ENCODE results near the gene SYF2. TPM values are rescaled to one million over a fixed set of nuclear protein-coding genes. Genes with fewer than 3 reads are reported as not detected.

The SYF2 gene
- total and polyA plus RNA-seq, 2 of the 13 experiments (the other 11 are each of a cell fraction or from before 2014, with no cell fraction given), result 17.8 to 34.1 TPM

DNA sequence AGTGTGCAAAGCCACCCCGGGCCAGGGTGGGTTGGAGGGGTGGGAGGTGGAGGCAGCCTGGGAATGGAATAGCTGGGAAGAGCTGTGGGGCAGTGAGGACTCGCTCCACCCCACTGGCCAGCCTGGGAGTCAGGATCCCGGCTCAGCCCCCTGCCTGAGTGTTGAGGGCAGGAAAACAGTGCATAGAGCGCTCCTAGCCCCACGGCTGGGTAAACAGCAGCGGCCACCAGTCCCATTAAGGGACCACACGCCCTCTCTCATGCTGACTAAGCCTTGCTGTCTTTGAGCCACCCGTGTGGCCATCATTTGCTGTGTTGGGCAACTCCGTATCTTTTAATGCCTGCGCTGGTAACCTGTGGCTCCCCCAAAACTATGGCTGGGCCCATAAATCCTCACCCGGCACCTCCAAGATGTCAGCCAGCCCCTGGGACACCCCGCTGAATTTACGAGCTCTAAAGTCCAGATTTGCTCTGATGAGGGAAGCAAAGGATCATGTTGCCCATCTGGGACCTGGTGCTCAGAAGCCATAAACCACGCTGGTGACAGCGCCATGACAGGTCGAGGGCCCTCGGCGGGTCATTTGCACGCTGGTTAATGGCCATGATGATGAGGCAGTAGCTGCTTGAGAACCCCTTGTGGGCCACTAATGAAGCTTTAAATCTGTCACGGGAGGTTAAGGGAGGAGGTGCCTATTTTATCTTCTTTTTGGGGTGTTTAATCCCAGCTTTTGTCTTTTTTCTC lies 34.9 kb downstream of the SYF2 start (continued):
- TF ChIP-seq, protein P1, sequence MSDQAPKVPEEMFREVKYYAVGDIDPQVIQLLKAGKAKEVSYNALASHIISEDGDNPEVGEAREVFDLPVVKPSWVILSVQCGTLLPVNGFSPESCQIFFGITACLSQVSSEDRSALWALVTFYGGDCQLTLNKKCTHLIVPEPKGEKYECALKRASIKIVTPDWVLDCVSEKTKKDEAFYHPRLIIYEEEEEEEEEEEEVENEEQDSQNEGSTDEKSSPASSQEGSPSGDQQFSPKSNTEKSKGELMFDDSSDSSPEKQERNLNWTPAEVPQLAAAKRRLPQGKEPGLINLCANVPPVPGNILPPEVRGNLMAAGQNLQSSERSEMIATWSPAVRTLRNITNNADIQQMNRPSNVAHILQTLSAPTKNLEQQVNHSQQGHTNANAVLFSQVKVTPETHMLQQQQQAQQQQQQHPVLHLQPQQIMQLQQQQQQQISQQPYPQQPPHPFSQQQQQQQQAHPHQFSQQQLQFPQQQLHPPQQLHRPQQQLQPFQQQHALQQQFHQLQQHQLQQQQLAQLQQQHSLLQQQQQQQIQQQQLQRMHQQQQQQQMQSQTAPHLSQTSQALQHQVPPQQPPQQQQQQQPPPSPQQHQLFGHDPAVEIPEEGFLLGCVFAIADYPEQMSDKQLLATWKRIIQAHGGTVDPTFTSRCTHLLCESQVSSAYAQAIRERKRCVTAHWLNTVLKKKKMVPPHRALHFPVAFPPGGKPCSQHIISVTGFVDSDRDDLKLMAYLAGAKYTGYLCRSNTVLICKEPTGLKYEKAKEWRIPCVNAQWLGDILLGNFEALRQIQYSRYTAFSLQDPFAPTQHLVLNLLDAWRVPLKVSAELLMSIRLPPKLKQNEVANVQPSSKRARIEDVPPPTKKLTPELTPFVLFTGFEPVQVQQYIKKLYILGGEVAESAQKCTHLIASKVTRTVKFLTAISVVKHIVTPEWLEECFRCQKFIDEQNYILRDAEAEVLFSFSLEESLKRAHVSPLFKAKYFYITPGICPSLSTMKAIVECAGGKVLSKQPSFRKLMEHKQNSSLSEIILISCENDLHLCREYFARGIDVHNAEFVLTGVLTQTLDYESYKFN (CRISPR knock-in tag; conservative IDR thresholded peaks at IDR 0.05), result no peak; the same call in 1 of the 2 replicates
- TF ChIP-seq, protein P2, sequence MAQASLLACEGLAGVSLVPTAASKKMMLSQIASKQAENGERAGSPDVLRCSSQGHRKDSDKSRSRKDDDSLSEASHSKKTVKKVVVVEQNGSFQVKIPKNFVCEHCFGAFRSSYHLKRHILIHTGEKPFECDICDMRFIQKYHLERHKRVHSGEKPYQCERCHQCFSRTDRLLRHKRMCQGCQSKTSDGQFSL (CRISPR knock-in tag; IDR thresholded peaks at IDR 0.05), result no peak
- TF ChIP-seq GZF1 (CRISPR knock-in tag; IDR thresholded peaks at IDR 0.05) (no peak), EP300 (IDR thresholded peaks at IDR 0.05; ENCODE audit: low read depth in 2 of 2, low read length in 2 of 2) (no peak), EP300 (CRISPR knock-in tag; IDR thresholded peaks at IDR 0.05; ENCODE audit: borderline replicate concordance) (no peak), ZFP1 (CRISPR knock-in tag; IDR thresholded peaks at IDR 0.05) (no peak), SMAD3 (CRISPR knock-in tag; IDR thresholded peaks at IDR 0.05) (no peak), ZNF556 (CRISPR knock-in tag; IDR thresholded peaks at IDR 0.05; ENCODE audit: borderline replicate concordance) (no peak), CBX2 (IDR thresholded peaks at IDR 0.05; ENCODE audit: low read depth, low read length) (no peak), CBX2 (CRISPR knock-in tag; IDR thresholded peaks at IDR 0.05; ENCODE audit: low read depth) (no peak), ISX (CRISPR knock-in tag; conservative IDR thresholded peaks at IDR 0.05) (no peak), PPARG (CRISPR knock-in tag; conservative IDR thresholded peaks at IDR 0.05) (no peak), KLF9 (CRISPR knock-in tag; IDR thresholded peaks at IDR 0.05; ENCODE audit: low read depth) (no peak), ZNF33B (CRISPR knock-in tag; IDR thresholded peaks at IDR 0.05) (no peak), KDM5B (CRISPR knock-in tag; IDR thresholded peaks at IDR 0.05; ENCODE audit: borderline replicate concordance) (peak; percentile 74; the same call in 1 of the 2 replicates), AKAP8 (CRISPR knock-in tag; IDR thresholded peaks at IDR 0.05) (no peak), TGIF2 (CRISPR knock-in tag; IDR thresholded peaks at IDR 0.05) (no peak), ZC3H13 (CRISPR knock-in tag; IDR thresholded peaks at IDR 0.05) (no peak), ZNF451 (CRISPR knock-in tag; IDR thresholded peaks at IDR 0.05) (no peak), TEAD2 (CRISPR knock-in tag; IDR thresholded peaks at IDR 0.05) (no peak)
- TF ChIP-seq, protein P3, sequence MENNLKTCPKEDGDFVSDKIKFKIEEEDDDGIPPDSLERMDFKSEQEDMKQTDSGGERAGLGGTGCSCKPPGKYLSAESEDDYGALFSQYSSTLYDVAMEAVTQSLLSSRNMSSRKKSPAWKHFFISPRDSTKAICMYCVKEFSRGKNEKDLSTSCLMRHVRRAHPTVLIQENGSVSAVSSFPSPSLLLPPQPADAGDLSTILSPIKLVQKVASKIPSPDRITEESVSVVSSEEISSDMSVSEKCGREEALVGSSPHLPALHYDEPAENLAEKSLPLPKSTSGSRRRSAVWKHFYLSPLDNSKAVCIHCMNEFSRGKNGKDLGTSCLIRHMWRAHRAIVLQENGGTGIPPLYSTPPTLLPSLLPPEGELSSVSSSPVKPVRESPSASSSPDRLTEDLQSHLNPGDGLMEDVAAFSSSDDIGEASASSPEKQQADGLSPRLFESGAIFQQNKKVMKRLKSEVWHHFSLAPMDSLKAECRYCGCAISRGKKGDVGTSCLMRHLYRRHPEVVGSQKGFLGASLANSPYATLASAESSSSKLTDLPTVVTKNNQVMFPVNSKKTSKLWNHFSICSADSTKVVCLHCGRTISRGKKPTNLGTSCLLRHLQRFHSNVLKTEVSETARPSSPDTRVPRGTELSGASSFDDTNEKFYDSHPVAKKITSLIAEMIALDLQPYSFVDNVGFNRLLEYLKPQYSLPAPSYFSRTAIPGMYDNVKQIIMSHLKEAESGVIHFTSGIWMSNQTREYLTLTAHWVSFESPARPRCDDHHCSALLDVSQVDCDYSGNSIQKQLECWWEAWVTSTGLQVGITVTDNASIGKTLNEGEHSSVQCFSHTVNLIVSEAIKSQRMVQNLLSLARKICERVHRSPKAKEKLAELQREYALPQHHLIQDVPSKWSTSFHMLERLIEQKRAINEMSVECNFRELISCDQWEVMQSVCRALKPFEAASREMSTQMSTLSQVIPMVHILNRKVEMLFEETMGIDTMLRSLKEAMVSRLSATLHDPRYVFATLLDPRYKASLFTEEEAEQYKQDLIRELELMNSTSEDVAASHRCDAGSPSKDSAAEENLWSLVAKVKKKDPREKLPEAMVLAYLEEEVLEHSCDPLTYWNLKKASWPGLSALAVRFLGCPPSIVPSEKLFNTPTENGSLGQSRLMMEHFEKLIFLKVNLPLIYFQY (CRISPR knock-in tag; IDR thresholded peaks at IDR 0.05; ENCODE audit: borderline replicate concordance), result no peak
- TF ChIP-seq, protein P4, sequence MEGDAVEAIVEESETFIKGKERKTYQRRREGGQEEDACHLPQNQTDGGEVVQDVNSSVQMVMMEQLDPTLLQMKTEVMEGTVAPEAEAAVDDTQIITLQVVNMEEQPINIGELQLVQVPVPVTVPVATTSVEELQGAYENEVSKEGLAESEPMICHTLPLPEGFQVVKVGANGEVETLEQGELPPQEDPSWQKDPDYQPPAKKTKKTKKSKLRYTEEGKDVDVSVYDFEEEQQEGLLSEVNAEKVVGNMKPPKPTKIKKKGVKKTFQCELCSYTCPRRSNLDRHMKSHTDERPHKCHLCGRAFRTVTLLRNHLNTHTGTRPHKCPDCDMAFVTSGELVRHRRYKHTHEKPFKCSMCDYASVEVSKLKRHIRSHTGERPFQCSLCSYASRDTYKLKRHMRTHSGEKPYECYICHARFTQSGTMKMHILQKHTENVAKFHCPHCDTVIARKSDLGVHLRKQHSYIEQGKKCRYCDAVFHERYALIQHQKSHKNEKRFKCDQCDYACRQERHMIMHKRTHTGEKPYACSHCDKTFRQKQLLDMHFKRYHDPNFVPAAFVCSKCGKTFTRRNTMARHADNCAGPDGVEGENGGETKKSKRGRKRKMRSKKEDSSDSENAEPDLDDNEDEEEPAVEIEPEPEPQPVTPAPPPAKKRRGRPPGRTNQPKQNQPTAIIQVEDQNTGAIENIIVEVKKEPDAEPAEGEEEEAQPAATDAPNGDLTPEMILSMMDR (CRISPR knock-in tag; IDR thresholded peaks at IDR 0.05), result peak; percentile 53

Data from HepG2 (cell line).